Mammary epithelial cell (primary cell): ENCODE results near the gene NCOA3.

Experiments used
- CTCF ChIP-seq, 2 donors: IDR thresholded peaks in 1 of 2; conservative IDR thresholded peaks in 1 of 2; 2 replicates each; pipeline ENCODE4 v1.5.1; 2011 to 2012; ENCODE audit warnings: inconsistent platforms in 2 of 2, low read length in 2 of 2, mild to moderate bottlenecking in 2 of 2, control low read depth in 1 of 2, low read depth in 1 of 2; ENCODE audit not compliant: insufficient read depth in 1 of 2; ENCODE audit errors: extremely low read depth in 1 of 2
- EZH2 ChIP-seq: IDR thresholded peaks from 2 replicates; pipeline ENCODE4 v1.6.1; 2012; ENCODE audit warnings: low read length, inconsistent platforms, borderline replicate concordance

GRCh38 chr20:47698142-47698541, 196.5 kb downstream of the NCOA3 start:
- TF ChIP-seq CTCF (conservative IDR thresholded peaks at IDR 0.05 in 1 of 2, IDR thresholded peaks at IDR 0.05 in 1 of 2; ENCODE audit: extremely low read depth in 1 of 2, insufficient read depth in 1 of 2, low read depth in 1 of 2, low read length in 2 of 2) (no peak), EZH2 (no peak)
